22Rv1 (cell line): ENCODE results near the gene ZEB2.

Experiments used
- H3K27ac ChIP-seq: fragments of 450-650 bp; 2 replicates; pipeline ENCODE4 v1.5.1; 2017
- CTCF ChIP-seq: fragments of 450-650 bp; IDR thresholded peaks from 2 replicates; pipeline ENCODE4 v1.5.1; 2017; ENCODE audit warnings: mild to moderate bottlenecking
- ZFX ChIP-seq: fragments of 450-650 bp; IDR thresholded peaks from 2 replicates; pipeline ENCODE4 v1.6.1; 2017; ENCODE audit warnings: antibody characterized with exemption, borderline replicate concordance

The ZEB2 gene

DNA sequence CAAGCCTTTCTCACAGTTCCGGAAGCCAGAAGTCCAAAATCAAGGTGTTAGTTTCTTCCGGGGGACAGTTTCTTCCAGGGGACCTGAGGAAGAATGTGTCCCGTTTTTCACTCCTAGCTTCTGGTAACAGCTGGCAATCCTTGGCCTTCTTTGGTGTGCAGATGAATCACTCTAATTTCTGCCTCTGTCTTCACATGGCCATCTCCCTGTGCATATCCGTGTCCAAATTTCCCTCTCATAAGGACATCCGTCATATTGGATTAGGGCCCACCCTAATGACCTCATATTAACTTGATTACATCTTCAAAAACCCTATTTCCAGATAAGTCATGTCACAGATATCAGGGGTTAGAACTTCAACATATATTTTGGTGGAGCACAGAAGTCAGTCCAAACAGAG is 141.4 kb downstream of the ZEB2 start:
- H3K27ac ChIP-seq, result no peak overlapping the region
- no peak for TF ChIP-seq CTCF

- TF ChIP-seq ZFX (no peak), CTCF (no peak)
- no peak overlapping the region for H3K27ac ChIP-seq
These were observed 142.0 kb downstream of the ZEB2 start for GRCh38 chr2:144377914-144378313.

DNA sequence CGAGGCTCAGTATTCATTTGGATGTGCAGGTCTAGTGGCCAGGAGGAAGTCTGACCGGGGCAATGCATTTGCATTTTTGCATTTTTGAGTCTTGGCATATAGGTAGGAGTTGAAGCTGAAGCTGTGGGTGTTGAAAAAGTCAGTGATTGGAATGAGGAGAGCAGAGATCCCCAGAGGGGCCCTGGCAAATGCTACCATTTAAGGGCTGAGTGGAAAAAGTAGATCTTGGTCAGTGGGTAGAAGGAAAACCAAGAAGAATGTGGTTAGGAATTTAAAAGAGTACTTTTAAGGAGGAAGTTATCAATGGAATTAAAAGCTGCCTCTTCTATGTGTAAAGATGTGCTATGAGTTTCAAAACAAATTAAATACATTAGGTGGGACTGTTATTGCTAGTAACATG is 143.0 kb downstream of the ZEB2 start:
- no peak for TF ChIP-seq ZFX
- TF ChIP-seq CTCF, result no peak
- no peak overlapping the region for H3K27ac ChIP-seq

- no peak overlapping the region for H3K27ac ChIP-seq
- no peak for TF ChIP-seq CTCF
- no peak for TF ChIP-seq ZFX
These were observed 143.5 kb downstream of the ZEB2 start for GRCh38 chr2:144376460-144376859.

DNA sequence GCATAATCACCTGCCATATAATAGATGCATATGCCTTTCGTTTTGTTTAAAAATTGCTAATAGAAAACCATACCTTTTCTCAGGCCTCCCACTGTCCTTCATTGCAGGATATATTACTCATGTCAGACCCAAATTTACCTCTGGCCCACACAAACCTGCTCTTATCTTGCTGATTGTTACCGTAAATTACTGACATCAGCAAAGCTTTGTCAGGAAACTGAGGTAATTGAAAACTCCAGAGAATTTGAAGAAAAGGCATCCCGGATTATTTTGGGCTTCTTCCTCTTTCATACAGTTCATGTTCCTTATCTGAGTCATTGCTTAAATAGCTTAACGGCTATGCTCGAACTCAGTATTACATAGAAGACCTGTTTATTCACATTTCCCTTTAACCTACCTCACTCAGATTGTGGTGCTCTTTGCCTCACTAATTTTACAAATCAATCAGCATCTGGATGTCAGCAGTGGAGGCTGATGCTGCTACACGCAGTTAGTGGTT is 145.7 kb downstream of the ZEB2 start:
- TF ChIP-seq CTCF, result no peak
- TF ChIP-seq ZFX, result no peak
- no peak overlapping the region for H3K27ac ChIP-seq

DNA sequence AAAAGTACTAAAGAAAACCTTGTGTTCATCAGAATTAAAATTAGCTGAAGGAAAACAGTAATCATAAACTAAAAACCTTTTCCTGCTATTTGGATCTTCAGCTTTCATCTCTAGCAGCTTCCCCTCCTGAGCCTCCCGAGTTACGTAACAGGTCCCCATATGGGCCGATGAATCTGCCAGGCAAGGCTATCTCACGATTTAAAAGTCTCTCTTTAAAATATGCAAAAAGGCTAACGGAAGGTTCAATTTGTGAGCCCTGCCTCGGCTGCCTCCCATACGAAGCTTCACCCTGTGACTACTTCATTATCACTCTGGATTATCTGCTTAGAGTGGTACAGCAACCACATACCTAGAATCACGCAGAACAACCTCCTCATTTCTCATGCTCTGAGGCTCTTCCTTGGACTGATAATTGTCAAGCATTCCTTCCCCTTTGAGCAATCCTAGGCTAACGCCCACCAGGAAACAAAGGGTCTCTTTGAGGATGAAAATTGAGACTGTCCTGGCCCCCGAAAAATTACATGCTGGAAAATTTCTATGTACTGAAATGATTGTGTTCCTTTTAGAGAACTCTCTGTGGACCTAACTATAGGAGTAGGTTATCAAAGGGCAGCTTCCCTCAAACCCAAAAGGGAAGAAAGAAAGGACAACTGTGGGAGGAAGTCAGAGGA is 147.4 kb downstream of the ZEB2 start:
- no peak overlapping the region for H3K27ac ChIP-seq
- TF ChIP-seq ZFX, result no peak
- no peak for TF ChIP-seq CTCF

- no peak overlapping the region for H3K27ac ChIP-seq
- TF ChIP-seq CTCF (no peak), ZFX (no peak)
These were observed 148.9 kb downstream of the ZEB2 start for GRCh38 chr2:144370937-144371584.
